Measurements from ENCODE around the gene WDR59.

GRCh38 chr16:75028544-75029135 is 43.7 kb upstream of the WDR59 start:
- no peak for TF ChIP-seq BHLHE40 (IDR thresholded peaks at IDR 0.05; ENCODE audit: low read depth, low read length)
- TF ChIP-seq CTCF (conservative IDR thresholded peaks at IDR 0.05; ENCODE audit: low read depth, low read length), result no peak
- no peak for TF ChIP-seq RCOR1 (IDR thresholded peaks at IDR 0.05; ENCODE audit: insufficient replicate concordance, low read length)
- TF ChIP-seq CEBPB (IDR thresholded peaks at IDR 0.05; ENCODE audit: low read depth, low read length), result no peak
- TF ChIP-seq MAFK (IDR thresholded peaks at IDR 0.05; ENCODE audit: low read depth, low read length), result no peak
- TF ChIP-seq, protein P1, sequence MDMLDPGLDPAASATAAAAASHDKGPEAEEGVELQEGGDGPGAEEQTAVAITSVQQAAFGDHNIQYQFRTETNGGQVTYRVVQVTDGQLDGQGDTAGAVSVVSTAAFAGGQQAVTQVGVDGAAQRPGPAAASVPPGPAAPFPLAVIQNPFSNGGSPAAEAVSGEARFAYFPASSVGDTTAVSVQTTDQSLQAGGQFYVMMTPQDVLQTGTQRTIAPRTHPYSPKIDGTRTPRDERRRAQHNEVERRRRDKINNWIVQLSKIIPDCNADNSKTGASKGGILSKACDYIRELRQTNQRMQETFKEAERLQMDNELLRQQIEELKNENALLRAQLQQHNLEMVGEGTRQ (IDR thresholded peaks at IDR 0.05; ENCODE audit: low read depth, low read length), result no peak
- TF ChIP-seq FOS (IDR thresholded peaks at IDR 0.05; ENCODE audit: low read depth, low read length), result no peak

Data from IMR-90 (cell line).